CD4-positive, alpha-beta T cell treated with Interleukin-12 subunit alpha and Interleukin-12 subunit beta, for 1 hour (primary cell): ENCODE measurements around the gene BPIFB2.
"Not testable (repeated sequence)": the region's sequence is repeated elsewhere in the genome, so short reads cannot be mapped to it uniquely, and the experiment has no call there.

Experiments used
- DNase-seq: peaks from one replicate; pipeline ENCODE4 v3.0.0-alpha.2; 2020

Gene BPIFB2

DNA sequence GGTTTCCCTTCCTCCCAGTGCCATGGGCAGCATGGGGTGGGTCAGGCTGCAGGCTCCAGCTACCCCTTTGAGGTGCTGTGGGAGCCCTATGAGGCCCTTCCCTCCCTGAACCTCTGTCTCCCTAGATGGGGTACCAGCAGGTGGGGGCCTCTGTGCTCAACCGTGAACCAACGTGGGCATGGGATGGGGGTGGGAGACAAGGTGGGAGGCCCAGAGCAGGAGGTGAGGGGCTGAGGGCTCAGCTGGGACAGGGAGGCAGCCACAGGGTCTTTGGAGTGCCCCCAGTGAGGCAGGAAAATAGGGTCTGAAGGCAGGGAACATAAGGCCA is 36.6 kb upstream of the BPIFB2 start:
- DNase-seq: no peak

DNA sequence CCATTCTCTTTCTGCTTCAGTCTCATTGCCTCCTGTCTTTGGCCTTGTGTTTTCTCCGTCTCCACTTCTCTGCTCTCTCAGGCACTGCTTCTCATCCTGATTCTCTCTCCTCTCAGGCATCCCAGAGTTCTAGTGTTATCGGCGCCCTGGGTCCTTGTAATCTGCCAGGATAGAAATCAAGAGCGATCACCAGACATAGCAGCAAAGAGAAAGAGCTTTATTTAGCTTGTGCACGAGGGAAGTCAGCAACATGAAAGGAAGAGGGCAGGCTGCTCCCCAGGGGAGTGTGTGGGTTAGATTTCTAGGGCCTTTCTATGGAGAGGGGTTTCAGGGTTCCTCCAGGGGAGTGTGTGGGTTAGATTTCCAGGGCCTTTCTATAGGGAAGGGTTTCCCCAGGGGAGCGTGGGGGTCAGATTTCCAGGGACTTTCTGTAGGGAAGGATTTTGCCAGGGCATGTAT is 35.8 kb upstream of the BPIFB2 start:
- DNase-seq: peak; percentile 42

DNA sequence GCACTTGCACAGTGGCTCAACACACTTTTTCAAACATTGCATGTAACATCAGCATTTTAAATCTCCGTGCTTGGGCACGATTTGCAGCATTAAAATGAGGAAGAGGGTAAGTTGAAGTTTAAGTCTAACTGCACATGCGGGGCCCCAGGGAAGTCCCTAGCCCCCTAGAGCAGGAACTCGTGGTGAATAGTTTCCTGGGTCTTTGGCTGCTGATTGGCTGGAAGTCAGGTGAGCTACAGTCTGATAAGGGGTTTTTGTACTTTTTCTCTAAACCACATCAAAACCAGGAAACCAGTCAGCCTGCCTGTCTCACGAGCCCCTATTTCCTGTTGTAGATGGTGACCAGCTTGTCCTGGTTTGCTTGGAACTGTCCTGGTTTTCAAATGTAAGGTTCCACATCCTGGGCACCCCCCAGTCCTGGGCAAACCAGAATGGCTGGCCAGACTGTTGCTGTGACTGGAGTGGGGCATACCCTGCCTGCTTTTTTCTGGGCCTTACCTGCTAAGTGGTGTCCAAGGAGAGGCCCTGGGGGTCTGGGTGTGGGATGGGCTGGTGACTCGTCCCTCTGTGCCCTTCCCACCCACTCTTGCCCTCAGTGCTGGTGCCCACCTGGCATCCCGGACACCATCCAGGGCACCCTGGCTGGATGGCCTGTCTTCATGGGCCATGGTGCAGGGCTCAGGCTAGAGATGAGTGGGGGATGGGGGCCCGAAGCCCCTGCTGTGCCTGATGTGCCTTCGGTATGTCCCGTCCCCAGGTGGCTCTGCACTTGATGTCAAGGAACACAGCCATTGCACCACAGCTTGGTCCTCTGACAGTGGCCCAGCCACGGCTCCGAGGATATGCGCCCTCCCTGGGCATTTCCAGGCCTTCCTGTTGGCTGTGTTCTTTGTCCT is 35.1 kb upstream of the BPIFB2 start:
- peak; percentile 92 for DNase-seq

DNA sequence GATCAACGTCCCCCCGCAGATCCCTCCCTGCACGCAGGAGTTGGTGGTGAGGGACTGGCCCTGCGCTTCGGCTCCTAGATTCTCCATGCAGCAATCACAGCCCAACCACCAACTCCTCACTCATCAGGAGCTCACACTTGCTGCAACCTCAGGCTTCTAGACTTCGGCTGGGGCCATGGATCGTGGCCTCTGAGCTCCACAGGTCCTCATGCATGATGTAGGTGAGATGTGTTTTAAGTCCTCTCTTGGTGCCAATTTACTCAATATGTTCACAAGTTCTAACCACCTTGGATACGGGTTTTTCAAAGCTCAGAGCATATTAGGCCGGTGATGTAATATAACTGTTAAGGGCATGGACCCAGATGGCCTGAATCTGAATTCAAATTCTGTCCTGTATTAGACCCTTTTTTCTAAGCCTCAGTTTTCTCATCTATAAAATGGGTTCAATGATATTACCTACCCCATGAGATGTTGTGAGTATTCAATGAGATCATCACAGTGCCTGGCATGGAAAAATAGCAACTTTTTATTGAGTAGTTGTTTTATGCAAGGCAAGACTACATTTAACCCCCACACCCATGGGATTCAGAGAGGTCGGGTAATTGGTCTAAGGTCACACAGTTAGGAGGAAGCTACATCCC is 34.3 kb upstream of the BPIFB2 start:
- DNase-seq: no peak

DNA sequence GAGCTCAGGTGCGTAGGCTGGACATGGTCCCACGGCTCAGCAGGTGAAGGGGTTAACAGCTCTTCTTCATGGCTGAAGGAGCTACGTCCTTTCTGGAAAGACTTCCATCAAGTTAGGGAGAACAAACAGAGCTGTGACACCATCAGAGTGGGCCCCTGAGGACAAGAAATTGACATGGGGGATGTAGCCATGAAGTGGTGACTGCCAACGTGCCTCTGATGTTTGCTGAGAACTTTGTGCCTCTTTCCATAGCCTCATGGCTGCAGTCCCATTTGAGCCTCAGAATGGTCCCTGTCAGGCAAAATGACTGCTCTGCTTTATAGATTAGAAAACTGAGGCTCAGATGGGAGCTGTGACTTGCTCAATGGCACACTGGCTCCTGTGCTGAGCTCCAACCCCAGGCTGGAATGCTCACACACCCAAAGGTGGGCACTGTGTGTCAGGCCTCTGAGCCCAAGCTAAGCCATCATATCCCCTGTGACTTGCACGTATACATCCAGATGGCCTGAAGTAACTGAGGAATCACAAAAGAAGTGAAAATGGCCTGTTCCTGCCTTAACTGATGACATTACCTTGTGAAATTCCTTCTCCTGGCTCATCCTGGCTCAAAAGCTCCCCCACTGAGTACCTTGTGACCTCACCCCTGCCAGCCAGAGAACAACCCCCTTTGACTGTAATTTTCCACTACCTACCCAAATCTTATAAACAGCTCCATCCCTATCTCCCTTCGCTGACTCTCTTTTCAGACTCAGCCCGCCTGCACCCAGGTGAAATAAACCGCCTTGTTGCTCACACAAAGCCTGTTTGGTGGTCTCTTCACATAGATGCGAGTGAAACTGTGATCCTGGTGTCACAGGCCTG is 33.1 kb upstream of the BPIFB2 start:
- DNase-seq: not testable (repeated sequence)

DNA sequence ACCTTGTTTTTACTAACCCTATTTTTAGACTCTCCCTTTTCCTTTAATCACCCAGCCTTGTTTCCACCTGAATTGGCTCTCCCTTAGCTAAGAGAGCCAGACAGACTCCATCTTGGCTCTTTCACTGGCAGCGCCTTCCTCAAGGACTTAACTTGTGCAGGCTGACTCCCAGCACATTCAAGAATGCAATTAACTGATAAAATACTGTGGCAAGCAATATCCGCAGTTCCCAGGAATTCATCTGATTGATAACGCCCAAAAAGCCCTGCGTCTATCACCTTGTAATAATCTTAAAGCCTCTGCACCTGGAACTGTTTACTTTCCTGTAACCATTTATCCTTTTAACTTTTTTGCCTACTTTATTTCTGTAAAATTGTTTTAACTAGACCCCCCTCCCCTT is 32.4 kb upstream of the BPIFB2 start:
- DNase-seq: not testable (repeated sequence)

DNA sequence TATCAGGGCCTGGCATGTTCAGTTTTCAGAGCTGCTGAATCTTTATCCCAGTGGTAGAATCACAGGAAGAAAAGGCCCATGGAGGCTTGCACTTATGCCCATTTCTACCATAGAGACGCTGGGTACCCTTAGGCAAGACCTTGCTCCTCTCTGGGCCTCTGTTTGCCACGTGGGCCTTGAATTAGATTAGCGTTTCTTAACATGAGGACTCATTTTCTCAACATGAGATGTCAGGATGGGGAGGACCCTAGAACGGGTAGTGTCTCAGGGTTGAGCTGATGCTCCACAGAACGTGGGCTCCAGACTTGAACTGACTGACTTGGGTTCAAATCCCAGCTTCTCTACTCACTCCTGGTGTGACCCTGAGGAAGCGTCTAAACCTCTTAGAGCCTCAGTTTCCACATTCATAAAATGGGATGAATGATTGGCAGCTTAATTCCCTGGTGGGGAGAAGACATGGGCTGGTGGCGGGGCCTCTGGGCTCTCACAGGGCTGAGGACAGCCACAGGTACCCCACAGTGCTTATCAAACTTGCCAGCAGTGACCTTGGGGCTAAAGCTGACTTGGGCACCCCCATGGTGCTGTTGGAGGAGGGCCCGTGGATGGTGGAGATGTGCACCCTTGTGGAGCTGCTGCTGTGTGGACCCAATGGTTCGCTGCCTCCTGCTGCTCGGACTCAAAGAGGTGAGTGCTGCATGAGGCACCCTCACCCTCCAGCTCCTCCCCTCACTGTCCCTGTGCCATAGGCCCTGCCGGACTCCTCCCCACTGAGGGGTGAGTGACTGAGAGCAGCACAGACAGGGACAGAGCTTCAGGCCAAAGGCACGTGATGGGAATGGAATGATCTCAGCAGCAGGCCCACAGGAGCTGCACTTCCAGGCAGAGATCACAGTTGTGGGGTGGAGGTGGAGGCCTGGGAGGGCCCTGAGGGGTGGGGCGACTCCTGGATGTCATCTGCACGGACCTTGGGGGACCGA is 31.5 kb upstream of the BPIFB2 start:
- DNase-seq: no peak

DNA sequence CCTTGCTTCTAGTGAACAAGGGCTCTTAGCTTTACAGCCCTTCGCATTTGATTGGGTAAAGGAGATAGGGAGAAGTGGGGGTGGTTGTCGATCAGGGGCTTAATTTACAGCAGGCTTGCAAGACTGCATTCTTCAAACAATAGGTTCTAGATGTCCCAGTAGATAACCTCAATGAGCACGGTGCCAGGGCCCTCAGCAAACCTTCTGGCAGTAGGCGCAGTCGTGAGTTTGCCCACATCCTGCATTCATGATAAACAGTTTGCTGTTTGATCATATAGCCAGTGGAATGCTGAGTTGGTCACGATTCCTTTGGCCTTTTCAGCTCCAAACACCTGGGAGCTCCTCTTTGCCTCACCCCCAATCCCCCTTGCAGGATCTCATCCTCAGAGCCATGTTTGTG is 30.8 kb upstream of the BPIFB2 start:
- no peak for DNase-seq

DNA sequence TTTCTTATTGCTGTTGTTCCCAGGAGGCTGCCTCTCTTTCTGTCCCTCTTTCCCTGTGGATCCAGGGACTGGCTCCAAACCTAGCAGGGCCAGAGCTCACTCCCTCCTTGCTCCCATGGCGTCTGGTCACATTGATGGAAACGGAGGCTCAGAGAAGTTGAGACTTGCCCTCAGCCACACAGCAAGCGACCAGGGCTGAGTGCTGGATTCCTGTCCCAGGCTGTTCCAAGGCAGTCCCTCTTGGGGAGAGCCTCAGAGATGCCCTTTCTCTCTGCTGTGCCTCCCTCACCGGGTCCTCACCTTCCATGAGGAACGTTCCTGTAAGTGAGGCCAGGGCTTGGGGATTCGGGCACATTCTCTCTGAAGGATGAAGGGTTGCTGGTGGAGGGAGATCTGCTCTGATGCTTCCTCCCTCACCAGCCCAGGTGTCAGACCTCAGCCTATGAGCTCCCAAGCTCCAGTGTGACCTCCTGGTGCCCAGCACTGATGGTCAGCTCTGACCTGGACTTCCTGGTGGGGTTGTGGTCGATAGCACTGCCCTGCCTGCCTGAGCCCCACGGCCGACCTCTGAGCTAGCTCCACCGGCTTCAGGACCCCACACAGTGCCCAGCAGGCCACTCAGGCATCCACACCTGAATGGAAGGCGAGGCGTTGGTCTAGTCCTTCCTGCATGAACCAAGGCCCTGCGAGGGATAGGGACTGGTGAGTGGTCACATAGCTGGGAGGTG is 30.1 kb upstream of the BPIFB2 start:
- no peak for DNase-seq

DNA sequence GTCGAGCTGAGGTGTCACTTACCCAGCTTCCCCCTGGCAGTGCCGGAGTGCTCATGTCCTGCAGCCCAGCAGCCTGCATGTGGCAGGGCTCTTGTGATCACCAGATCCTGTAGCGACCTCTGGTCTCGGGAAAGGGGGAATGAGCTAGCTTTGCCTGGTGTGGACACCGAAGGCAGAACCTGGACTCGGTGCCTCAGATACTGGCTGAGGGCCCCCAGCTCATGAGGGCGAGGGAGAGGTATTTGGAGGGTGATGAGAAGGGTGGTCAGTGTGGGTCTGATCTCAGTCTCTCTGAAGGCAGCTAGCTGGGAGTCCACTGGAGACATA is 29.5 kb upstream of the BPIFB2 start:
- DNase-seq: no peak

DNA sequence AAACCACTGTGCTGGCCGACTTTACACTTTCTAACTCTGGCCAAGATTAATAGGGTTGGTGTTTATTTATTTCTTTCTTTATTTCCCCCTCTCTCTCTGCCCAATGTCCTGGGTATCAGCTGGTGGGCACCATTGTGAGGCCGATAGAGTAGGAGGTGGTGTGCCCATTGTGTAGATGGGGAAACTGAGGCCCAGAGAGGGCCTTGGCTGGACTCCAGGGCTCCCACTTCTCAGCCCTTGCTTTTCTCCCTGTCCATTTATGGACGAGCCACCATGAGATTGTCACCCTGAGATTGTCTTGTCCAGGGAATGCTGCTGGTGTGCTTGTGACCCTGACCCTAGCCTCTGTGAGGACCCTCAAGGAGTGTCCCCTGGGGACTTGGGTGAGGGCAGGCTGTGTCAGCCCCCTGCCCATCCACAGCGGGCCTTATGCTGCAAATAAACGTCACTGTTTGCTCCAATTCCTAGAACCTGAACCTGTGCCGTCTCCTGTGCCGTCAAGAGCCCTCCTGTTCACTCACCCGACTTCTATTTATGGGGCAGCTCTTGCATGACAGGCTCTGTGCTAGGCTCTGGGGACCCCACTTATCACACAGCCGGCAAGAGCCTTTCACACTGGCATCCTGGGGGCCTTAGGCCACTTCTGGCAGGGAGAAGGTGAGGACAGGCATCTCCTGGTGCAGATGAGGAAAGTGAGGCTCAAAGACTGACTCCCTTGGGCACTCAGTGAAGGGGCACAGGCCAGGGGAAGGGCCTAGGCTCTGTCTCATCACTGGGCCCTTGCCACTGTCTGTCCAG is 28.1 kb upstream of the BPIFB2 start:
- DNase-seq: no peak

DNA sequence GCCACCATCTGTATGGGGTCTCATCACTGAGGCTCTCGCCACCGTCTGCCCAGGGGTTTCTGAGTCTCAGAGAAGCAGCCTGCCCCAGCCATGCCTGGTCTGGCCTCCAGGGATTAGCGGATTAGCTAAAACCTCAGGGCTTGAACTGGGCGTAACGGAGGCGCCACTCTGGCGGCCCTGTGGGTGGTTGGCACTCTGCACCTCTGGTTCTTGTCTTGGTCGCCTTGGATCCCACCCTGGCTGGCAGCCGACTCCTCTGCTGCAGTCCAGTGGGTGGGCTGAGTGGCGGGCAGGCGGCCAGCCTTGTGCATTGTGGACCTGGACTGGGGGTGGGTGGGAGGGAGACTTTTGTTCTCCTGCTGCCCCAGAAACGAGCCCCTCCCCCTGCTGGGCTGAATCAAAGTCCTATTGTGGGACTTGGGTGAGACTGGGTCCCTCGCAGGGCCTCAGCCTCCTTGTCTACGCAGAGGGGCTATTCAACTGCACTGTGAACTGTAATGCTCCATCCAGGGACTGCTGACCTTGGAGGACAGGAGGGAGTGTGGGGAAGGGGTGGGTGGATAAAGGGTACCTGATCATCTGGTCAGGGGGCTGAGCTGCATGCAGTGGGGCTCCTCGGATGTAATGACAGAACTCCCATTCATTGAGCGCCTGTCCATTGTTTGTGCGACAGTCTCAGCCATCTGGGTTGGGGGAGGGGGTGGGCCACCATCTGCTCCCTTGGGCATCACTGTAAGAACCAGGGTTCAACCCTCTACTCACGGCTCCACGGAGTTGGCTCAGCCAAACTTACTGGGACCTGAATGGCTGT is 27.2 kb upstream of the BPIFB2 start:
- no peak for DNase-seq

DNA sequence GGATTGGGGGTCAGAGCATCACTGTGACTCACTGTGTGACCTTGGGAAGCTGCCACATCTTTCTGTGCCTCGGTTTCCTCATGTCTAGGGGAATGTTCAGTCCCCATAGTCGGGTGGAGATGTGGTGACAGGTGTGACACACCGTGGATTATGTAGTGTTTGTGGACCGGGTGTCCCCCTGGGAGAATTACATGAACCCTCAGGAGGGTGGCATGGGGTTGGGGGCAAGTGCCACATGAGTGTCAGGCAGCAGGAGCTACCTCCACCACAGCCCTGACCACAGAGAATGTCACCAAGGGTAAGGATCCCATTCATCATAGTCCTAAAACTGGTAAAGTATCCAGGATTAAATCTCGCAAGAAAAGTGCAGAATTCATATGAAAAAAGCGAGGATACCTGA is 26.5 kb upstream of the BPIFB2 start:
- no peak for DNase-seq

DNA sequence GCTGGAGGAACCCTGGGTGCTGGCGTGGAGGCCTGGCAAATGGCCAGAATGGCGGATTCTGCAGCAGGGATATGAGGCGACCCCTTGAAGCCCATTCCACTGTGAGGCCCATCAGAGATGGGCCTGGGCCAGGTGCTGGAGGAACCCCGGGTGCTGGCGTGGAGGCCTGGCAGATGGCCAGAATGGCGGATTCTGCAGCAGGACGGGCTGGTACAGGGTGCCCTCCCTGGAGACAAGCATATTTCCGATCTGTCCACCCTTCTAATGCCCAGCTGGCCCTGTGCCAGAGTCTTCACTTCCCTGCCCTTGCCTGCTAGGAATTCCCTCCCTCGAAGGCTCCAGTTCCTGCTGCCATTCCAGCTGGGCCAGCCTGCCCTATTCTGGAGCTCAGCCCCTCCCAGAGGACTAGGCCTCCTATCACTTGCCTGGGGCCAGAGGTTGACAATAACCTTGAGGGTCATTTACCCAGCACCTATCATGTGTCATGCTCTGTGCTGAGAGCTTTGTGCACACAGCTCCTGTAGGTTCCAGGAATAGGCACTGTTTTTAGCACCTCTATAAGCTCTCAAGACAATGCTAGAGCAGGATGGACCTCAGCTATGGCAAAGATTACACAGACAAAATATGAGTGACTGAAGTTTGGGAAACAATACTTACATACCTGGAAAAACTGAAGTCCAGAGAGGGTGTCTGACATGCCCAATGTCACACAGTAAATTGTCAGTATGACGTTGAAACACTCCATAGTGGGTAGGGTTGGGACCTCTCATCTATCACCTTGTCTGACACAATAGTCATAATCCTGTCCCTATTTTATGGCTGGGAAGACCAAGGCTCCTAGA is 24.7 kb upstream of the BPIFB2 start:
- no peak for DNase-seq

DNA sequence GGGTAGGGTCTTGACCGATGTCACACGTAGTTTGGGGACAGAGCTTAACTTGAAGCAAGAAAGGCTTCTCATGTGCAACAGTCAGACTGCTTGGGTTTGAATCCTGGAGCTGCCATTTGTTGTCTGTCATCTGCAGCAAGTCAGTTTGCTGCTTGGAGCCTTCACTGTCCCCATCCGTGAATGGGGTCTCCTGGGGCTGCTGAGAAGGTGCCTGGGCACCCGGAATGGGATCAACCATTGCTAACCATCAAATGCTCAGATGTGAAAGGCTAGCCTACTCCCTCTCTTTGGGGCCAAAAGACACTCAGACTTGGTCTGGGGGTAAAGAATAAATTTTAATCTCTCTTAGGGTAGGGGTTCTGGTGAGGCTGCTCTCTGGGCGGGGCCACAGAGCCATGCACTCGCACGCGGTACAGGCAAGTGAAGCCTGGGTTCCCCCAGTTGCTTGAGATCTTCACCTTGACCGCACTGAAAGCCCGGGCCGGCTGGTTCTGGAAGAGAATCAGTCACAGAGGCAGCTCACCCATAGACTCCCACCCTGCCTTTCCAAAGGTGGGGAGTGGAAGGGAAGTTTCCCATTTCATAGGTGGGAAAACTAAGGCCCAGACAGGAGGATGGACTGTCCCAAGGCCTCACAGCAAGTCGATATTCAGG is 23.9 kb upstream of the BPIFB2 start:
- no peak for DNase-seq

DNA sequence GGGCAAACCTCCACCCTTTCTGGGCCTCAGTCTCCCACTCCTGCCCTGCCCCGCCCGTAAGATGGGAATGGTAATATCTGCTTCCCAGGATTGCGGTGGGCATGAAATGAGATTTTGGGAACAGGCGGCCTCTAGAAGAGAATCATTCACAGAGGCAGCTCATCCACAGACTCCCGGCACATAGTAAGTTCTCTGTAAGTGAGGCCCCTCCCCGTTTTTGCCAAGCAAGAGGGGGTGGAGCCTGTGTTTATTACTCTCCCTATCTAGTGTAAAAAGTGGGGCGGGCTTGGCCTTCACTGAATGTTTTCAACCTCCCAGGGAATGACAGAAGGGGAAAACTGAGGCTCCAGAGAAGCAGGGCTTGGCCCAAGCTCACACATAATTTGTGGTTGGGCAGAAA is 23.3 kb upstream of the BPIFB2 start:
- no peak for DNase-seq

DNA sequence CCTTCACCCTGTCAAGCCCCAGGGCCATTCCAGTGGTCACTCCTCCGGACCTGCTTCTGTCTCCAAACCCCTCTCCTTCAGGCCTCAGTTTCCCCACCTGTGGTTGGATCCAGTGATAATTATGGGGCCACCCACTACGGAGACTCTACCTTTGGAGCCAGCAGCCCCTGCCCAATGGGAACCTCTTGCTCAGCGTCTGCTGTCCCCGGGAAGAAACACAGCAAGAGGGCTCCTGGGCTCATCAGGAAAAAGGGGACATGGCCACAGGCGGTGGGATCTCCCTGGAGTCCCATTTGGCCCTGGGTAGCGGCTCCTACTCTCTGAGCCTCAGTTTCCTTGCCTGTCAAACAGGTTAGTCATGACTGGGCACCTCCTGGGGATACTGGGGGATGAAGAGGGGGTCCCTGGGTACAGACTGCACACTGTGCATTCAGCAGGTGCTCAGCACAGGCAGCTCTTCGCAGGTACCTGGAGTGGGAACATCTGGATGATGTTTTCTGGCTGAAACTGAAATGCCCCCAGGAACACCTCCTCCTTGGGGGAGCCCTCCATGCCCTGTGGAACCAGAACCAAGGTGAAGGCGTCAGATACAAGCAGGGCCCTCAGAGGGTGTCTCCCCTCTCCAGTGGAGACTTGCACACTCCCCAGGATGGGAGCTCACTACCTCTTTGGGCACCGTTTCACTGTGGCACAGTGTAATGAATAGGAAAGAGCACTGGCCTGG is 22.7 kb upstream of the BPIFB2 start:
- DNase-seq: no peak

DNA sequence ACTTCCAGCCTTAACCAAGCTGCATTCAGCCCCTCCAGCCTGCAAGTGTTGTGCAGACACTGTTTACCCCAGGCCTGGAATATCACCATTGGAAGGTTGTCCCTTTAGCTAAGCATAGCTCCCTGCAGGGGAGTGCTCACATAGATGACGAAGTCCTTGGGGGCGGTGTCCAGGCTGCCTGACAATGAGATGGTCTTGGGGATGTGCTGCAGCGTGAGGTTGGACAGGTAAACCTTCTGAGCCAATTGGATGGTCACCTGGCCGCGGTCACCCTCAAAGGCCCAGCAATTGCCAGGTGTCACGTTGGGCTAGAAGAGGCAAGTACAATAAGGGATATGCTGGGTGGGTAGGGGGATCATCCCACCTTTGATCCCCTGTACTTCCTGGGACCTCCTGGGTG is 21.9 kb upstream of the BPIFB2 start:
- DNase-seq: no peak
